LNCaP clone FGC (cell line): ENCODE measurements around the gene PODXL2.

Experiments
- DNase-seq: peaks from one replicate; pipeline ENCODE4 v3.0.0-alpha.2; 2011; ENCODE audit warnings: low read depth
- H3K4me3 ChIP-seq: 2 replicates; pipeline ENCODE4 v1.5.1; 2011; ENCODE audit warnings: mild to moderate bottlenecking, low read depth, low read length, control low read depth
- TF ChIP-seq, protein P1 (sequence below): IDR thresholded peaks from 2 replicates; pipeline ENCODE4 v1.5.1; 2012; ENCODE audit warnings: mild to moderate bottlenecking; ENCODE audit not compliant: control insufficient read depth, insufficient read depth; ENCODE audit errors: extremely low read depth

The PODXL2 gene

DNA sequence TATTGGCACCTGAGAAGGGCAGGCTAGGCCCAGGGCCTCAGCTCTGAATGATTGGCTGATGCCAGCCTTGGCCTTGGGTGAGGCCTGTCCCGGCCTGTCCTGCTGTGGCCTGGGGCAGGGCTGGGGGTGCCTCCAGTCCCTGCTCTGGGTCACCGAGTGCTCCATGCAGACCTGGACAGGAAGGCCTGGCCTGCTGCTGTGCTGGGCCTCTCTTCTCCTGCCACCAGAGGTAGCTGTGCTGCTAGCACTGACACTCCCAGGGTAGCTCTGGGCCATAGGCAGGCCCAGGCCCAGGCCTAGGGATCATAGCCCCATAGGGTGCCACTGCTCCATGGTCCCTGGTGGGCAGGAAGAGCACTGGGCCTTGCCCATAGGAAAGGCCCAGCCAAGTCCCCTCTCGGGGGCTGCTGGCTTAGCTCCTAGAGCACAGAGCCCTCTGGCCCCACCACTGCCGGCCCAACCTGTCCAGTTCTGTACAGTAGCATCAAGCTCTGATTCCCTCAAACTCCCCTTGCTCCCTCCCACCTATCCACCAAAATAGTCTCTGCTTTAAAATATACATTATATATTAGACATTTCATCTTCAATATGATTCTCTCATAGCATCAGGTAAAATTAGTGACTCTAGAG is 62.0 kb downstream of the PODXL2 start:
- no peak overlapping the region for H3K4me3 ChIP-seq
- no peak for DNase-seq
- TF ChIP-seq, protein P1, sequence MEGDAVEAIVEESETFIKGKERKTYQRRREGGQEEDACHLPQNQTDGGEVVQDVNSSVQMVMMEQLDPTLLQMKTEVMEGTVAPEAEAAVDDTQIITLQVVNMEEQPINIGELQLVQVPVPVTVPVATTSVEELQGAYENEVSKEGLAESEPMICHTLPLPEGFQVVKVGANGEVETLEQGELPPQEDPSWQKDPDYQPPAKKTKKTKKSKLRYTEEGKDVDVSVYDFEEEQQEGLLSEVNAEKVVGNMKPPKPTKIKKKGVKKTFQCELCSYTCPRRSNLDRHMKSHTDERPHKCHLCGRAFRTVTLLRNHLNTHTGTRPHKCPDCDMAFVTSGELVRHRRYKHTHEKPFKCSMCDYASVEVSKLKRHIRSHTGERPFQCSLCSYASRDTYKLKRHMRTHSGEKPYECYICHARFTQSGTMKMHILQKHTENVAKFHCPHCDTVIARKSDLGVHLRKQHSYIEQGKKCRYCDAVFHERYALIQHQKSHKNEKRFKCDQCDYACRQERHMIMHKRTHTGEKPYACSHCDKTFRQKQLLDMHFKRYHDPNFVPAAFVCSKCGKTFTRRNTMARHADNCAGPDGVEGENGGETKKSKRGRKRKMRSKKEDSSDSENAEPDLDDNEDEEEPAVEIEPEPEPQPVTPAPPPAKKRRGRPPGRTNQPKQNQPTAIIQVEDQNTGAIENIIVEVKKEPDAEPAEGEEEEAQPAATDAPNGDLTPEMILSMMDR, result peak; percentile 75

DNA sequence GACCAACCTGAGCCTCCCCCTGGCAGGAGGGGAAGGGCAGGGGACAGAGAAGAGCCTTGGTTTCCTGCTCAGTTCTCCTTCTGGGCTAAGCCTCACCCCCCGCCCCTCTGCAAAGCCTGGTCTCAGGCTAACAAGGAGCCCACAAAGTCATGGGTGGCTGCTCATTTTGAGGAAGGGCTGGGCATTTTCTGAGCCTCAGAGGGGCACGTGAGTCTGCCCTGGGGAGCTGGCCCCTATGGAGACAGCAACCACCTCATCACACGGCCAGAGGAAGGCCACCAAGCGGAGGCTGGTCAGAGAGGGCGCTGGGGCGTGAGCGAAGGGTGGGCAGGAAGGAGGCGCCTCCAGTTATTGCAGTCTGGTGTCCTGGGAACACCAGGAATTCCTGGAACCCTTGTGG is 62.5 kb downstream of the PODXL2 start:
- no peak for DNase-seq
- TF ChIP-seq, protein P1, result no peak
- no peak overlapping the region for H3K4me3 ChIP-seq

DNA sequence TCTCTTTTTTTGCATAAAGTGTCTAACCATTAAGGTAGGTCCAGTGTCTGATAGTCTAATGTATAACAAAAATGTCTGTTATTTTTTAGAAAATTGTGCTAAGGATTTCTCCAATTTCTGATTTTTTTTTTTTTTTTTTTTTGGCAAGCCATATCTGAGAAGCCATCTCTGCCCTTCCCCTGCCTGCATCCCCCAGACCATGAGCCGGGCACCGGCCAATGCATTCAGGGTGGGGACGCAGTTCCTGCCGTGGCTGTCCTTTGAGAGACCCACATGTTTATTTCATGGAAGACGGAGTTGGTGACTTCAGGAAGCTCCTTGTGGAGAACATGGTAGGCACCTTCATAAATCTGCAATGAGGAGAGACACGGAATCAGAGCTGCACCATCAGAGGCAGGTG is 63.0 kb downstream of the PODXL2 start:
- no peak for DNase-seq
- H3K4me3 ChIP-seq, result no peak overlapping the region
- TF ChIP-seq, protein P1, result no peak

DNA sequence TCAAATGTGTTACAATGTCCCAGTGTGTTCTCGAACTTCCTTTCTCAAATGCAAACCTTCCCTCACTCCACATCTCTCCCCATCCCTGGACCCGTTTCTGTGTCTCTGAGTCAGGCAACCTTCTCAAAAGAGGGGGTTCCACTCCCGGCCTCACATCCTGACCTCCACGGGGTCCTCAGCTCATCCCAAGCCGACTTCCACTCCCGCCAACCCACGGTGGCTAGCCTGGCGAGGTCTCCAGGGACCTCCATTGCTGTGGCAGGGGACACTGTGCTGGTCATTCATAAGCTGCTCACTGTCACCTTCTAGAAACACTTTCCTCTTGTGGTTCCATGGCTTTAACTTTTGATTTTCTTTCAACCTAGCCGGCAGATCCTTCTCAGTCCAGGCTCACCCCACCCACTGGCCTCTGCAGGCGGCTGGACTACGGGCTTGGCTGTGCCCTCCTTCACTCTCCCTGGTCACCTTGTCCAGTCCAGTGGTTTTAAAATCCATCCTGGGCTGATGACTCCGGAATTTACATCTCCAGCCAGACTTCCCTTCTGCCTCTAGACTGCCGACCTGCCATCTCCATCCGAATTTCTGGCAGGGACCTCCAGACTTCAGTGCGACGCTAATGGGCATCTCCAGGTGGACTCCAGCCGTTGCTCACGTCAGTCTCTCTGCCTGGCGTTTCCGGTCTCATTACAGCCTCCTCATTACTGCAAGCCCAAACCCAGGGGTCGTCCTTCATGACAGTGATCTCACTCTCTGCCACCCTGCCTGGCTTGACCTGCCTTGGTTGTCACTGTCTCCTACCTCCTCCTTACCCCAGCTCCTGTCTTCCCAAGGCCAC is 63.7 kb downstream of the PODXL2 start:
- H3K4me3 ChIP-seq, result no peak overlapping the region
- TF ChIP-seq, protein P1, result no peak
- no peak for DNase-seq

DNA sequence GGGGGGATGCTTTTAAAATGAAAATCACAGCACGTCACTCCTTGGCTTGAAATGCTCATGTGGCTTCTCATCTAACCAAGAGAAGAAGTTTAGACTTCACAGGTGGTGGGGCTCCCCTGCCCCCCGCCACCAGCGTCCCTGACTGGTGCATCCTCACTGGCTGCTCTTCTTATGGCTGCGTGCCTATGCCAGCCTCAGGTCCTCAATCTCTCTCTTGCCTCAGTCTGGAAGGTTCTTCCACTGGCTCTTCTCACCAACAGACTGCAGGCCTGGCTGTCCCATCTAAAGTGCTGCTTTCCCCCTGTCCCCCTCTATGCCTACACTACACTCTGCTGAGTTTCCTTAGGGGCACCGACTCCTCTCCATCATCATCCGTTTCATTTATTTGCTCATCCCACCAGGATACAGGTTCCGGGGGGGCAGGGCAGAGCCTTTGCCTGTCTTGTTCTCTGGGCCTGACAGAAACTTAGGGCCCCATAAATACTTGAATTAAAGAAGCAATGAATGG is 64.4 kb downstream of the PODXL2 start:
- TF ChIP-seq, protein P1, result no peak
- no peak for DNase-seq
- no peak overlapping the region for H3K4me3 ChIP-seq

DNA sequence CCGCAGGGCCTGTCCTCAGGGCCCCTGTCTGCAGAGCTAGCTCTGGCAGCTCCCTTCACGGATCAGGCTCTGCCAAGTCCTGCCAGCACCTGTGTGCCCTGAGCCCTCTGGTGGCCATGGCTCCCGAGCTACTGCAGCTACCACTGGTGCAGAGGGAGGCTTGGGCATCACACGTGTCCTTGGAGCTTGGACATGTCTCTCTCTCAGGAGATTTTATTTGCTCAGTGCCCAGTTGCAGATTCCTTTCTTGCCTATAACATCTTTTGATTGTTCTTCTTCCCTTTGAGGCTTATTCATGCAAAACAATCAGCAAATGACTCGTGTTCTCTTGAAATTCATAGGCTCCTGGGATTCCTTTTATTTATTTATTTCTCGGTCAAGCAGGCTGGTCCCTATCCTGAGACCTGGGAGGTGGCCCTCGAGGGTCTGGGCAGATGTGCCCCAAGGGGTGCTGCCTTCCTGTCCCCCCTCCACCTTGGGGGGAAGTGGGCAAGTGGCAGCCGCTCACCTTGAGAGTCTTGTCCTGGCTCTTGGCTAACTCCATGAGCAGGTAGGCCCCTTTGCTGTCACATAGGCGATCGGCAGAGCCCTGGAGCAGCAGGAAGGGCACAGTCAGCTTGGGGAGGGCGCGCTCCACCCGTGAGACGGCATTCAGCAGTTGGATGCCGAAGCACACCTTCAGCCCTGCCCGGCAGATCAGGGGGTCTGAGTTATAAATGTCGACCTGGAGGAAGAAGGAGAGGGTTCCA is 65.7 kb downstream of the PODXL2 start:
- TF ChIP-seq, protein P1, result peak; percentile 92
- no peak overlapping the region for H3K4me3 ChIP-seq
- peak; percentile 89 for DNase-seq
